Endometrial microvascular endothelial cells (primary cell): ENCODE results near the gene AFAP1. TPM values are rescaled to one million over a fixed set of nuclear protein-coding genes. Genes with fewer than 3 reads are reported as not detected.

Experiments
- in situ Hi-C: cut with HindIII; loops from 2 replicates; pipeline ENCODE4 v1.10.0; 2017; ENCODE audit warnings: low sequenced_read_pairs, low pct_unique_long_range_greater_than_20kb; ENCODE audit errors: inconsistent ontology term
- total RNA-seq: library from RNA; depleted of rRNA; stranded (reverse); fragments of >200 nt; gene quantifications from one replicate; pipeline ENCODE4 v1.2.3, GENCODE V29; 2015; ENCODE audit errors: inconsistent ontology term

Gene AFAP1
- total RNA-seq, 1 donor from 2014 or later = 95.8 TPM

GRCh38 chr4:7956270-7956808, 16.7 kb upstream of the AFAP1 start:
- in situ Hi-C loops = no loop called here

- in situ Hi-C loops = no loop called here
Observed at GRCh38 chr4:7955393-7955792, 15.7 kb upstream of the AFAP1 start.

GRCh38 chr4:7952615-7953014, 13.0 kb upstream of the AFAP1 start:
- in situ Hi-C loops = no loop called here

- in situ Hi-C loops = no loop called here
Observed at GRCh38 chr4:7950301-7951092, 10.8 kb upstream of the AFAP1 start.

GRCh38 chr4:7949759-7950158, 10.1 kb upstream of the AFAP1 start:
- in situ Hi-C loops = loop anchor here (25.0 kb wide), 1 partner anchor 112 kb away; no protein-coding TSS in a partner anchor

- in situ Hi-C loops = loop anchor here (25.0 kb wide), 1 partner anchor 111 kb away; no protein-coding TSS in a partner anchor
Observed at GRCh38 chr4:7947927-7948326, 8.3 kb upstream of the AFAP1 start.

- in situ Hi-C loops = loop anchor here (25.0 kb wide), 1 partner anchor 109 kb away; no protein-coding TSS in a partner anchor
Observed at GRCh38 chr4:7945709-7946380, 6.2 kb upstream of the AFAP1 start.

GRCh38 chr4:7944599-7945220, 5.0 kb upstream of the AFAP1 start:
- in situ Hi-C loops = loop anchor here (25.0 kb wide), 1 partner anchor 107 kb away; no protein-coding TSS in a partner anchor

GRCh38 chr4:7943688-7944087, 4.0 kb upstream of the AFAP1 start:
- in situ Hi-C loops = loop anchor here (25.0 kb wide), 1 partner anchor 106 kb away; no protein-coding TSS in a partner anchor

GRCh38 chr4:7943211-7943610, 3.5 kb upstream of the AFAP1 start:
- in situ Hi-C loops = loop anchor here (25.0 kb wide), 1 partner anchor 106 kb away; no protein-coding TSS in a partner anchor

- in situ Hi-C loops = loop anchor here (25.0 kb wide), 1 partner anchor 105 kb away; no protein-coding TSS in a partner anchor
Observed at GRCh38 chr4:7941965-7942496, 2.4 kb upstream of the AFAP1 start.

- in situ Hi-C loops = loop anchor here (25.0 kb wide), 1 partner anchor 104 kb away; no protein-coding TSS in a partner anchor
Observed at GRCh38 chr4:7941111-7941964, 1.7 kb upstream of the AFAP1 start.

- in situ Hi-C loops = loop anchor here (25.0 kb wide), 1 partner anchor 101 kb away; no protein-coding TSS in a partner anchor
Observed at GRCh38 chr4:7938609-7939376, 868 bp downstream of the AFAP1 start.

GRCh38 chr4:7938266-7938608, 1.4 kb downstream of the AFAP1 start:
- in situ Hi-C loops = loop anchor here (25.0 kb wide), 1 partner anchor 101 kb away; no protein-coding TSS in a partner anchor

GRCh38 chr4:7937006-7937405, 2.7 kb downstream of the AFAP1 start:
- in situ Hi-C loops = loop anchor here (25.0 kb wide), 1 partner anchor 100 kb away; no protein-coding TSS in a partner anchor

- in situ Hi-C loops = loop anchor here (25.0 kb wide), 1 partner anchor 97 kb away; no protein-coding TSS in a partner anchor
Observed at GRCh38 chr4:7933651-7934510, 5.8 kb downstream of the AFAP1 start.
